ENCODE data around the gene FAM193A. TPM values are rescaled to one million over a fixed set of nuclear protein-coding genes. Genes with fewer than 3 reads are reported as not detected.

The FAM193A gene
- total RNA-seq, 6 experiments from 2014 or later = 20.4 to 22.3 (median 20.8) TPM

DNA sequence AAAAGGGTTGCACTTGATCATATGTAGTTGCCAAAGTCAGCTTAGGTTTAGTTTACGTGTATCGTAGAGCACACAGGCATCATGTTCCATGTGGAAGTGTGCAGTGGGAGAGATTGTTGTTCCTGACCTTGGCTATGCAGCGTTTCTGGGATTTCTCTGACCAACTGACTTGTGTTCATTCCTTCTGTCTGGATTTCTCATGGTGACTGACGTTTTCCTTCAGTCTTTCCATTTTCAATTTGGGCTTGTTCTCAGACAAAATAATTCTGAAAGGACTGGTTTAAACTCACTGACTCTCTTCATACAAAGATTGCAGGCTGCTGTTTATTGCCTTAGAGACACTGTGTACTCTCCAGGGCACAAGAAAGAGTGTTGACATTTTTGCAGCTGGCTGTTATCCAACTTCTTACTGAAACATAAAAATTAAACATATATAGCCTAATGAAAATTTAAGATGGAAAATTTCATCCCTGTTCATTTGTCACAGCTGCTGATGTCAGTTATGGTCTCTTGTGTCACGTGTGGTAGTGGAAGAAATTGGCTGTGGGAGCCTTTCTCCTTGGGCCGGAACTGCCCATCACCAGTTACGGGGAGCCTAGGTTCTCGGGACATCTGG lies 124.3 kb downstream of the FAM193A start:
- H3K36me3 Mint-ChIP-seq (ENCODE audit: low read depth) = peaks cover 57% of the 10 kb centered on the region
- H3K9me3 Mint-ChIP-seq = no peaks in the 10 kb centered on the region
- no peak for DNase-seq
- H3K27me3 Mint-ChIP-seq (ENCODE audit: insufficient read depth) = no peaks in the 10 kb centered on the region; the same call in 1 of the 2 replicates
- TF ChIP-seq, protein P1, sequence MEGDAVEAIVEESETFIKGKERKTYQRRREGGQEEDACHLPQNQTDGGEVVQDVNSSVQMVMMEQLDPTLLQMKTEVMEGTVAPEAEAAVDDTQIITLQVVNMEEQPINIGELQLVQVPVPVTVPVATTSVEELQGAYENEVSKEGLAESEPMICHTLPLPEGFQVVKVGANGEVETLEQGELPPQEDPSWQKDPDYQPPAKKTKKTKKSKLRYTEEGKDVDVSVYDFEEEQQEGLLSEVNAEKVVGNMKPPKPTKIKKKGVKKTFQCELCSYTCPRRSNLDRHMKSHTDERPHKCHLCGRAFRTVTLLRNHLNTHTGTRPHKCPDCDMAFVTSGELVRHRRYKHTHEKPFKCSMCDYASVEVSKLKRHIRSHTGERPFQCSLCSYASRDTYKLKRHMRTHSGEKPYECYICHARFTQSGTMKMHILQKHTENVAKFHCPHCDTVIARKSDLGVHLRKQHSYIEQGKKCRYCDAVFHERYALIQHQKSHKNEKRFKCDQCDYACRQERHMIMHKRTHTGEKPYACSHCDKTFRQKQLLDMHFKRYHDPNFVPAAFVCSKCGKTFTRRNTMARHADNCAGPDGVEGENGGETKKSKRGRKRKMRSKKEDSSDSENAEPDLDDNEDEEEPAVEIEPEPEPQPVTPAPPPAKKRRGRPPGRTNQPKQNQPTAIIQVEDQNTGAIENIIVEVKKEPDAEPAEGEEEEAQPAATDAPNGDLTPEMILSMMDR (IDR thresholded peaks at IDR 0.05) = no peak
- 0 out of 2 replicates have a peak overlapping the region, but pooled peaks have one; percentile 11 for H3K27ac Mint-ChIP-seq
- H3K4me3 Mint-ChIP-seq = no peak overlapping the region
- peaks cover 40% of the 10 kb centered on the region for H3K4me1 Mint-ChIP-seq (ENCODE audit: low read depth)

DNA sequence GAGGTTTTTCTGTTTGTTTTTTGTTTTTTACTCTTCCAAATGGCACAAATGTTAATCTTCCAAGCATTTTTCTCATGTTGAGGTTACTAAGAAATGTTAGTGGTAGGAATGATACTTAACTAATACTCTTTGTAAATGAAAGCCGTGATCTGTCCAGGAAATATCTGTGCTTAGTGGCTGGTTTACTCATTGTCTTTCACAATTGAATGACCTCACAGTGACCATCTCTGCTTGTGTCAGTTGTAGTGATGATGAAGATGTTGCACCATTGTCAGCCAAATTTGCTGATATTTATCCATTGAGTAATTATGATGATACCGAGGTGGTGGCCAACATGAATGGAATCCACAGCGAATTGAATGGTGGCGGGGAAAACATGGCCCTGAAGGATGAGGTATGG lies 126.2 kb downstream of the FAM193A start:
- peak; percentile 93 for DNase-seq
- H3K4me1 Mint-ChIP-seq (ENCODE audit: low read depth) = peaks cover 59% of the 10 kb centered on the region
- H3K9me3 Mint-ChIP-seq = no peaks in the 10 kb centered on the region
- H3K4me3 Mint-ChIP-seq = peak overlapping the region; percentile 22; the same call in 1 of the 2 replicates
- peak overlapping the region; percentile 86 for H3K27ac Mint-ChIP-seq
- TF ChIP-seq, protein P1 (IDR thresholded peaks at IDR 0.05) = no peak
- peaks cover 57% of the 10 kb centered on the region for H3K36me3 Mint-ChIP-seq (ENCODE audit: low read depth)
- H3K27me3 Mint-ChIP-seq (ENCODE audit: insufficient read depth) = no peaks in the 10 kb centered on the region; the same call in 1 of the 2 replicates

GRCh38 chr4:2663275-2663674 lies 126.8 kb downstream of the FAM193A start:
- peaks cover 52% of the 10 kb centered on the region for H3K36me3 Mint-ChIP-seq (ENCODE audit: low read depth)
- TF ChIP-seq, protein P1 (IDR thresholded peaks at IDR 0.05) = no peak
- H3K4me1 Mint-ChIP-seq (ENCODE audit: low read depth) = peaks cover 60% of the 10 kb centered on the region
- no peaks in the 10 kb centered on the region; the same call in 1 of the 2 replicates for H3K27me3 Mint-ChIP-seq (ENCODE audit: insufficient read depth)
- H3K27ac Mint-ChIP-seq = peak overlapping the region; percentile 86; the same call in 1 of the 2 replicates
- no peak for DNase-seq
- H3K4me3 Mint-ChIP-seq = no peak overlapping the region
- H3K9me3 Mint-ChIP-seq = no peaks in the 10 kb centered on the region

- Mint-ChIP-seq H3K36me3 (ENCODE audit: low read depth) (peaks cover 39% of the 10 kb centered on the region), H3K27ac (peak overlapping the region; percentile 2; the same call in 1 of the 2 replicates)
- TF ChIP-seq, protein P1 (IDR thresholded peaks at IDR 0.05) = no peak
These were observed 130.3 kb downstream of the FAM193A start for GRCh38 chr4:2666722-2667247.

GRCh38 chr4:2667428-2667827 lies 131.0 kb downstream of the FAM193A start:
- no peak overlapping the region for H3K27ac Mint-ChIP-seq

More at GRCh38 chr4:2666722-2667247, 130.3 kb downstream of the FAM193A start:
- Mint-ChIP-seq H3K9me3 (no peaks in the 10 kb centered on the region), H3K4me1 (ENCODE audit: low read depth) (peaks cover 54% of the 10 kb centered on the region), H3K27me3 (ENCODE audit: insufficient read depth) (no peaks in the 10 kb centered on the region; the same call in none of the 2 replicates), H3K4me3 (no peak overlapping the region)
- DNase-seq = no peak

More at GRCh38 chr4:2667428-2667827, 131.0 kb downstream of the FAM193A start:
- DNase-seq = no peak
- peaks cover 52% of the 10 kb centered on the region for H3K4me1 Mint-ChIP-seq (ENCODE audit: low read depth)
- no peaks in the 10 kb centered on the region for H3K9me3 Mint-ChIP-seq
- H3K4me3 Mint-ChIP-seq = no peak overlapping the region
- H3K36me3 Mint-ChIP-seq (ENCODE audit: low read depth) = peaks cover 44% of the 10 kb centered on the region
- no peaks in the 10 kb centered on the region; the same call in none of the 2 replicates for H3K27me3 Mint-ChIP-seq (ENCODE audit: insufficient read depth)
- TF ChIP-seq, protein P1 (IDR thresholded peaks at IDR 0.05) = no peak
